Neutrophil (primary cell): ENCODE measurements around the gene TERT.
"Not testable (repeated sequence)": the region's sequence is repeated elsewhere in the genome, so short reads cannot be mapped to it uniquely, and the experiment has no call there.

Experiments used
- H3K27ac ChIP-seq: fragments of 200-600 bp; sonication (generic); 2 replicates; pipeline ENCODE4 v1.5.1; 2016; ENCODE audit warnings: mild to moderate bottlenecking, moderate library complexity
- H3K27me3 ChIP-seq: fragments of 200-600 bp; sonication (generic); 2 replicates; pipeline ENCODE4 v1.6.0; 2016; ENCODE audit warnings: mild to moderate bottlenecking
- H3K36me3 ChIP-seq: fragments of 200-600 bp; sonication (generic); 2 replicates; pipeline ENCODE4 v1.5.1; 2017
- H3K4me1 ChIP-seq, 2 experiments: fragments of 200-600 bp in 1 of 2; sonication (generic) in 1 of 2; 1 replicate in 1 of 2; 2 replicates in 1 of 2; pipeline versions ENCODE4 v1.5.1 to v1.6.1; 2013 to 2016; ENCODE audit warnings: low read depth in 1 of 2, low read length in 1 of 2, mild to moderate bottlenecking in 1 of 2, moderate library complexity in 1 of 2; ENCODE audit not compliant: control insufficient read depth in 1 of 2, insufficient read depth in 1 of 2
- H3K4me3 ChIP-seq, 2 experiments: fragments of 200-600 bp in 1 of 2; sonication (generic) in 1 of 2; 1 replicate in 1 of 2; 2 replicates in 1 of 2; pipeline ENCODE4 v1.5.1; 2013 to 2016; ENCODE audit warnings: low read depth in 1 of 2, low read length in 1 of 2, mild to moderate bottlenecking in 1 of 2, moderate library complexity in 1 of 2
- H3K9me3 ChIP-seq: fragments of 200-600 bp; sonication (generic); 2 replicates; pipeline ENCODE4 v1.5.1; 2016
- TF ChIP-seq, protein P1 (sequence below): fragments of 200-600 bp; sonication (generic); IDR thresholded peaks from 2 replicates; pipeline ENCODE4 v1.5.1; 2016; ENCODE audit warnings: antibody characterized with exemption

TERT gene

DNA sequence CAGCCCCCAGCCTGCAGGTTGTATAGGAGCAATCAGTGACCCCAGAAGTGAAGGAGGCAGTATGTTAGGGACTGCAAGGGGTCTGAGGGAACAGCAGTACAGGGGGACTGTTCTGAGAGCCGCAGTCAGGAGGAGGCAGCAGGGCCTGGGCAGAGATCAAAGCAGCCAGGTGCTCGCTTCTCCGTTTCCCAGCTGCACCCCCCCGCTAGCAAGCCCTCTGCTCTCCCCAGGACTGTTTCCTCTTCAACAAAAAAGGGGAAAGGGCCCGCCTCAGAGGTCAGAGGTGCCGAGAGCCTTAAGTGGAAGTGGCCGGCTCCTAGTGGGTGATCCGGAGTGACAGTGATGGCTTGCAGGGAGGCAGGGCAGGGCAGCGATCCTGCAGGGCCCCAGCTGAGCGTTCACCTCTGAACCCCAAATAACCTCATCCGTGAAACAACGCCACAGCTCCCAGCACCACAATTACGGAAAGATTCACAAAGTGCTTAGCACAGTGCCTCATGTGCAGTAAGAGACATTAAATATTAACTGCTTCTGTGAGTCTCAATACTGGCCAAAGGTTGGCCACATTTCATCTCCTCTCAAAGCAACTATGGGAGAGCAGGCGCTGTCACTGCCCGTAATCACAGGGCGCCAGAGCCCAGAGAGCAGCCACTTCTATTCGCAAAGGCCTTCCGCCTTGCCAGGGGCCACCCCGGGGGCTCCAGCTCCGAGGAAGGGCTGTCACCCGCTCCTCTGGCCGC is 42.1 kb upstream of the TERT start:
- Histone ChIP-seq H3K27me3 (no peaks in the 10 kb centered on the region), H3K4me3 (no peak overlapping the region), H3K9me3 (no peaks in the 10 kb centered on the region), H3K4me1 (no peaks in the 10 kb centered on the region), H3K27ac (no peak overlapping the region), H3K36me3 (peaks cover 96% of the 10 kb centered on the region)
- TF ChIP-seq, protein P1, sequence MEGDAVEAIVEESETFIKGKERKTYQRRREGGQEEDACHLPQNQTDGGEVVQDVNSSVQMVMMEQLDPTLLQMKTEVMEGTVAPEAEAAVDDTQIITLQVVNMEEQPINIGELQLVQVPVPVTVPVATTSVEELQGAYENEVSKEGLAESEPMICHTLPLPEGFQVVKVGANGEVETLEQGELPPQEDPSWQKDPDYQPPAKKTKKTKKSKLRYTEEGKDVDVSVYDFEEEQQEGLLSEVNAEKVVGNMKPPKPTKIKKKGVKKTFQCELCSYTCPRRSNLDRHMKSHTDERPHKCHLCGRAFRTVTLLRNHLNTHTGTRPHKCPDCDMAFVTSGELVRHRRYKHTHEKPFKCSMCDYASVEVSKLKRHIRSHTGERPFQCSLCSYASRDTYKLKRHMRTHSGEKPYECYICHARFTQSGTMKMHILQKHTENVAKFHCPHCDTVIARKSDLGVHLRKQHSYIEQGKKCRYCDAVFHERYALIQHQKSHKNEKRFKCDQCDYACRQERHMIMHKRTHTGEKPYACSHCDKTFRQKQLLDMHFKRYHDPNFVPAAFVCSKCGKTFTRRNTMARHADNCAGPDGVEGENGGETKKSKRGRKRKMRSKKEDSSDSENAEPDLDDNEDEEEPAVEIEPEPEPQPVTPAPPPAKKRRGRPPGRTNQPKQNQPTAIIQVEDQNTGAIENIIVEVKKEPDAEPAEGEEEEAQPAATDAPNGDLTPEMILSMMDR, result no peak

DNA sequence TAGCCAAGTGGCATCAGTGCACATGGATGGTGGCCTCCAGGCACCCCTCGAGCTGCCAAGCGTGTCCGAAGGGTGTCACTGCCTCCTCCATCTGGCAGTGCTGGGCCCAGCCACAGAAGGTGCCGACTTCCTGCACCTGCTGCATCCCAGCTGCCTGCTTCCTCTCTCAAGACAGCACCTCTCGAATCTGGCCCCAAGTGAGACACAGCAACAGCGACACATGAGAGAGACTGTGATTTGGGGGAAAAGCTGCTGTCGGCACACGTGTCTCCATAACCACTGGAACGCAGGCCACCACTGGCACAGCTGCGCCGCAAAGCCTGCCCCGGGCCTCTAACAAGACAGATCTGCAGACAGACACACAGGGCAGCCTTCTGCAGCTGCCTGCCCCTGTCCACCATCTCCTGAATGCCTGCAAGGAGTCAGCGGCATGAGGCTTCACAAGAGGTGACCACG is 41.3 kb upstream of the TERT start:
- Histone ChIP-seq H3K4me1 (no peaks in the 10 kb centered on the region), H3K27ac (no peak overlapping the region), H3K9me3 (no peaks in the 10 kb centered on the region), H3K36me3 (peaks cover 96% of the 10 kb centered on the region), H3K27me3 (no peaks in the 10 kb centered on the region), H3K4me3 (no peak overlapping the region)
- TF ChIP-seq, protein P1, result no peak

DNA sequence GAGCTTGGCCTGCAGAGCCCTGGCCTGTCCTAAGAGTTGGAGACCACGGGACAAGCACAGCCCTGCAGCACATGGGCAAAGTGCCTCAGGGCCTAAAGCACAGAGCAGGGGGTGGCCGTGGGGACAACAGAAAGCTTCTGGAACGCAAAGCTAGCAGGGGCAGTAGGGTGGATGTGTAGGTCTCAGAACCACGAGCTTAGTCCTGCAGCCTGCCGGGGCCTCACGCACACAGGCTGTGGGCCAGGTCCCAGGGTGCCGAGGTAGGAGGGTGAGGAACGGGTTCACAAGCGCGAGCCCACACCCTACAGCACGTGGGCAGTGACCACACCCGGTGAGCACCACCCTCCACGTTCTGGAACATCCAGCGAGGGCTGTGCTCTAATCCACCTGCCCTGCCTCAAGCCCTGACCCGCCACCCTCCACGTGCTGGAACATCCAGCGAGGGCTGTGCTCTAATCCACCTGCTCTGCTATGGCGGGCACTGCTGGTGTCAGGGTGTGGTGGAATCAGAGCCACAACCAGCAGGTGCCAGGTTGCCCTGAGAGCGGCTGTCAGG is 40.8 kb upstream of the TERT start:
- Histone ChIP-seq H3K9me3 (no peaks in the 10 kb centered on the region), H3K27me3 (no peaks in the 10 kb centered on the region), H3K4me1 (no peaks in the 10 kb centered on the region), H3K36me3 (peaks cover 96% of the 10 kb centered on the region), H3K4me3 (no peak overlapping the region), H3K27ac (no peak overlapping the region)
- TF ChIP-seq, protein P1, result no peak

DNA sequence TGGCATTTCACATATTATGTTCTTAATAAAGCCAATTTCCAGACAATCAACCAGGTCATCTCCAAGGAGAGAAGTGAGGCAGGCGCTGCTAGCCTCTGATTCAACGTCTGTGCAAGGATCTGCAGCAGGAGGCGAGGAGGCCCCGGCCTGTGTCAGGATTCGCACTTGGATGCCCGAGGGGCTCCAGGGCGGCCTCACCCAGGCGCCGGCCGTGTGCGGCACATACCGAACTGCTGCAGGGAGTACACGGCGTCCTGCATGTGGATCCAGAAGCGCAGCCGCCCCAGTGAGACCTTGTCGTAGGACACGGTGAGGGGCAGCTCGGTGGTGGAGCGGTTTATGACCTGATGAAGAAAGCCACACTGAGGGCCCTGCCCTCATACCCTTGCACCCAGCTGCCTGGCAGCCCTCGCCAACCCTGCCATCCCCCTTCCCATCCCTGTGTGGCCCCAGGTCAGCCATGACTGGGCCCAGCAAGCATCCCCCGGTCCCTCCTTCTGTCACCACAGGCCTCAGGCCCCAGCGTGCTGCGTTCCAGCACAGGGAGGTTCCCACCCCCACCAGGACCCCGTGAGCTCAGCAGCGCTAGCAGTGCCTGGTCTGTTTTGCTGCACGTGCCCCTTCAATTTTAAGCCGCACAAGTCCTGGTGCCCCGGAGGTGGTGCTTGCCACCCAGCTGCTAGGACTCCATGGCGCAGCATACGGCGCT is 40.1 kb upstream of the TERT start:
- no peaks in the 10 kb centered on the region for H3K9me3 ChIP-seq
- H3K27ac ChIP-seq, result no peak overlapping the region
- H3K4me3 ChIP-seq, result no peak overlapping the region
- no peaks in the 10 kb centered on the region for H3K4me1 ChIP-seq
- H3K36me3 ChIP-seq, result peaks cover 96% of the 10 kb centered on the region
- TF ChIP-seq, protein P1, result no peak
- no peaks in the 10 kb centered on the region for H3K27me3 ChIP-seq

DNA sequence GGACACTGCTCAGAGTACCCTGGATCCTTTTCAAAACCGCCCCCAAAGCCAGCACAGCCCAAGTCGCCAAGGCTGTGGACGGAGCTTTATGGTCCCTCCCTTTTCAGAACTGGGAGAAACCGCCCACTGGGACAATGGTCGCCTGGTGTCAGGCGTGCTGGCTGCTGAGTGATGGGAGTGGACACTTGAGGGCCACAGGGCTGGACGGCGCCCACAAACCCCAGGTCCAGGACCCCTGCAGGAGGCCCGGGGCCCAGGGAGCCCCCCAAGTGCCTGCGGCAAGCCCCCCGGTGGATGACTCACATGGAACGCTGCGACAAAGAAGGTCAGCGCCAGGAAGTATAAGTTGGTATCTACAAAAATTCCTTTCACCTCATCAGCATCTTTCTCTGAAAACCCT is 39.1 kb upstream of the TERT start:
- H3K9me3 ChIP-seq, result no peaks in the 10 kb centered on the region
- no peak overlapping the region for H3K4me3 ChIP-seq
- H3K4me1 ChIP-seq, result no peaks in the 10 kb centered on the region
- no peaks in the 10 kb centered on the region for H3K27me3 ChIP-seq
- no peak overlapping the region for H3K27ac ChIP-seq
- TF ChIP-seq, protein P1, result no peak
- H3K36me3 ChIP-seq, result peaks cover 98% of the 10 kb centered on the region

DNA sequence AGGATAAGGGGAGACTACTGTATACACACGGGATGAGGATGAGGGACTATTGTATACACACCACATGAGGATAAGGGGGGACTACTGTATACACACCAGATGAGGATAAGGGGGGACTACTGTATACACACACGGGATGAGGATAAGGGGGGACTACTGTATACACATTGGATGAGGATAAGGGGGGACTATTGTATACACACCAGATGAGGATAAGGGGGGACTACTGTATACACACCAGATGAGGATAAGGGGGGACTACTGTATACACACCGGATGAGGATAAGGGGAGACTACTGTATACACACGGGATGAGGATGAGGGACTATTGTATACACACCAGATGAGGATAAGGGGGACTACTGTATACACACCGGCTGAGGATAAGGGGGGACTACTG is 38.4 kb upstream of the TERT start:
- not testable (repeated sequence) for H3K27ac ChIP-seq, H3K27me3 ChIP-seq, H3K9me3 ChIP-seq, H3K4me3 ChIP-seq, H3K4me1 ChIP-seq
- peaks cover 95% of the 10 kb centered on the region for H3K36me3 ChIP-seq
